ENCODE measurements around the gene JPT1.
"Not testable (repeated sequence)": the region's sequence is repeated elsewhere in the genome, so short reads cannot be mapped to it uniquely, and the experiment has no call there.

JPT1 gene, protein sequence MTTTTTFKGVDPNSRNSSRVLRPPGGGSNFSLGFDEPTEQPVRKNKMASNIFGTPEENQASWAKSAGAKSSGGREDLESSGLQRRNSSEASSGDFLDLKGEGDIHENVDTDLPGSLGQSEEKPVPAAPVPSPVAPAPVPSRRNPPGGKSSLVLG

DNA sequence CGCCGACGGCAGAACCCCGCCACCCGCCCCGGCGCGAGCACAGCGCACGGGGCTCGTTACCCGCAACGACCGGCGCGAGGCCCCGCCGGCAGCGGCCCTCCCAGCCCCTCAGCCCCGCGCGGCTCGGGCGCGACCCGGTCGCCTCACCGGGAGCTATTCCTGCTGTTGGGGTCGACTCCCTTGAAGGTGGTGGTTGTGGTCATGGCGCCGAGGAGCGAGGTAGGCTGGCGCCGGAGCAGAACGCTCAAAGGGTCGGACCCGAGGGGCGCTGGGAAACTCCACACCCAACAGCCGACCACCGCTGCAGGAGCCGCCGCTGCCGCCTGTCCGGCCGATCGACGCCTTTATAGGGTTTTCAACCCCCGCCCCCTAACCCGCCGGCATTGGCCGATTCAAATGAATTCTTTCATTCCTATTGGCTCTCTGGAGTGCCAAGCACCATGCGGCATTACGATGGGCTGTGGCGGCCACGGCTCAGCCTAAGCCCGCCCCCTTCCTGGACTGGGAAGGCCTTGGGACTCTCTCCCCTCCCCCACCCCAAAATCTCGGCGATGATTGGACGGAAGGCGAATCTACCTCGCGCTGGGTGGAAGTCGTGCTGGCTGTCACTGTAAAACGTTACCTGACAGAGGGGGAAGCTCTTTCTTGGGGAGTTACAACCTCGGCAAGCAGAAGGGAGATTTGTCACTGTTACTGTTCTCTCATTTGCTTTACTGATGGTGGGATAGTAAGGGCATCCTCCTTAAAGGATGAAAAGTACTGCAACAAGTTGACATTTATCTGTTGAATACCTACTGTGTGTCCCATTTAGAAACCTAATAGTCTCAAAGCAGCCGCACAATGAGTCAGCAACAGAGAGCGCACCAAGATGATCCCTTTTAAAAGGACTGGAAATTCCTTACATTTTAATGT, at the start of gene JPT1:
Gene JPT1, minus strand, starts transcription at position 318 of the 912 bp plus-strand sequence. Its CDS starts 115 bp downstream, at position 203.
- DNase-seq: peak; percentile 68 to 98 (median 94)

DNA sequence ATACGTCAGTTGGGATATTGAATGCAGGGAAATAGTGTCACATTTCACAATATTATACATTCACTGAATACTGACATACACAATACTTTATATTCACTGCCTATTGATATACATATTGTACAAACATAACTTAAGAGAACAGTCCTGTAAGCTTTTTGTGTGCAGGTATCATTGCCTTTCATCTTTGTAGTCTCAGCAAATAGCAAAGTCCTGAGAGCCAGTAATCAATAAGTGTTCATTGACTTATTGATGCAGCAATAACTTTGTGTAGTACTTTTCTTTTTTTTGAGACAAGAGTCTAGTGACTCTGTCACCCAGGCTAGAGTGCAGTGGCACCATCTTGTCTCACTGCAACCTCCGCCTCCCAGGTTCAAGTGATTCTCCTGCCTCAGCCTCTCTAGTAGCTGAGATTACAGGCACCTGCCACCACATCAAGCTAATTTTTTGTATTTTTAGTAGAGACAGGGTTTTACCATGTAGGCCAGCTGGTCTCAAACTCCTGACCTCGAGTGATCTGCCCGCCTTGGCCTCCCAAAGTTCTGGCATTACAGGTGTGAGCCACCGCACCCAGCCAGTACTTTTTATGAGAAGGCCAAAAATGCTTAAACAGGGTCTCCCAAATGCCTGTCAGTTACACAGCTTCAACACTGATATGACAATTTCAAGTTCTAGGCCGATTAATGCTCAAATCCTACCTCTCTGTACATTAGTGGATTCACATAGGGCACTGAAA, 45.7 kb upstream of the JPT1 start:
- DNase-seq: no peak

DNA sequence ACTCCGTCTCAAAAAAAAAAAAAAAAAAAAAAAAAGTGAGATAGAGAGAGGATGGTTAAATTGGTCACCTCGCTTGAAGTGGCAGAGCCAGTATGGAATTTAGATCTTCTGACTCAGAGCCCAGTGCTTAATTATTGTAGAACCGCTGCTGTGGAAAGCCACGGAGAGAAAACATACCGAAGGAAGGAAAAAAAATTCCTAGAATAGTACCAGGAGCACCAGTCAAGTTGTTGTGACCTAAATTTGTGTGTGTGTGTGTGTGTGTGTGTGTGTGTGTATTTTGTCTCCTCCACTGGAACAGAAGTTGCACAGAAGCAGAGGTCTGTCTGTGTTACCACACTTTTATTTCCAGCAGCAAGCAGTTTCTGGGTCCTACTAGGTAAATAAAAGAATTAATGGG, 40.6 kb upstream of the JPT1 start:
- no peak for DNase-seq

DNA sequence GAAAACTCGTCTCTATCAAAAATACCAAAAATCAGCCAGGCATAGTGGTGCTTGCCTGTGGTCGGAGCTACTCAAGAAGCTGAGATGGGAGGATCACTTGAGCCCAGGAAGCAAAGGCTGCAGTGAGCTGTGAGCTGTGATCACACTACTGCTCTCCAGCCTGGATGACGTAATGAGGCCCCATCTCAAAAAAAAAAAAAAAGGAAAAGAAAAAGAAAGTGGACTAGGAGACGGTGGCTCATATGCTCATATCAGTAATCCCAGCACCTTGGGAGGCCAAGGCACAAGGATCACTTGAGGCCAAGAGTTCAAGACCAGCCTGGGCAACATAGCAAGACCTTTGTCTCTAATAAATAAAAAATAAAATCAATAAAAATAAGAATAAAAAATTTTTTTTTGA, 37.3 kb upstream of the JPT1 start:
- DNase-seq: no peak

DNA sequence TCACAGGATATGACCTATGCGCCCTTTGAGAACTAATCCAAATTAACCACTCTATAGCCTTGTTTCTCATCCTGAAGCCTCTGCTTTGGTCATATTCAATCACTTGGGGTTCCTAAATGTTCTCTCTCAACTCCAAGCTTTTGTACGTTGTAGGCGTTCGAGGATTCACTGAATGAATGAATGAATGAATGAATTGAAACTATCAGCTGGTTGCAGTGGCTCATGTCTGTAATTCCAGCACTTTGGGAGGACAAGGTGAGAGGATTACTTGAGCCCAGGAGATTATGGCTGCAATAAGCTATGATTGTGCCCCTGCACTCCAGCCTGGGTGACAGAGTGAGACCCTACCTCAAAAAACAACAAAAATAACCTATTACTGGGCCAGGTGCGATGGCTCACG, 34.3 kb upstream of the JPT1 start:
- DNase-seq: no peak

DNA sequence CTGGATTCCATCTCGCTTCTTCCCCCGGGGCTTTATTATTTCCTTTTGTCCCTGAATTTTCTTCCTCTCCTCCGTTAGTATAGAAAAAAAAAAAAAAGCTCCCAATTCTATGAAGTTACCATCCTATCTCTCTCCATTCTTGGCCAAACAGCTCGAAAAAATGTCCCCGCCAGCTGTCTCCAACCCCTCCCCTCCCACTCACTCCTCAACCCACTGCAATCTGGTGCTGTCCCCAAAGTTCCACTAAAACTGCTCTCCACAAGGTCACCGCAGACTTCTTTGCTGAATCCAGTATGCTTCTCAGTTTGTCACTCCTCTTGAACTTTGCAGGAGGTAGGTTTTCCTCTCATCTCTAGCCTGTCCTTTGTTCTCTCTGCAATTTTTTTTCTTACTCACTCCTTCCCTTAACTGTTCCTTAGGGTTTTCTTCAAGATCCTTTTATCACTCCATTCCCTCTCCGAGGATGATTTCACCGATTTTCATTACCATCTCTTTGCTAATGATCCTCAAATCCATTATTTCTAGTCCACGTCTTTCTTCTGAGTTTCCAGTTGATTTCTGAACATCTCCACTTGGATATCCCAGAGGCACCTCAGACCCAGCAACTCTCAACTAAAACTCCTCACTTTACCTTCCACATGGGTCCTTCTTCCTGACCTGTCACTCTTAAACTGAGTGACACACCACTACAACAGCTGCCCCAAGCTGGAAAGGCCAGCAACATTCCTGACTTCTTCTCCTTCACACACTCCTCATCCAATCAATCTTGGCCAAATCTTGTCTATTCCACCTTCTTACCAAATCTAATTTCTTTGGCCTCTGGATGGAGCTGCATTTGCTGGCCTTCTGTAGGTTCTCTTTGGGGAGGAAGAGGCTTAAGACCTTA, 29.9 kb upstream of the JPT1 start:
- DNase-seq: no peak

DNA sequence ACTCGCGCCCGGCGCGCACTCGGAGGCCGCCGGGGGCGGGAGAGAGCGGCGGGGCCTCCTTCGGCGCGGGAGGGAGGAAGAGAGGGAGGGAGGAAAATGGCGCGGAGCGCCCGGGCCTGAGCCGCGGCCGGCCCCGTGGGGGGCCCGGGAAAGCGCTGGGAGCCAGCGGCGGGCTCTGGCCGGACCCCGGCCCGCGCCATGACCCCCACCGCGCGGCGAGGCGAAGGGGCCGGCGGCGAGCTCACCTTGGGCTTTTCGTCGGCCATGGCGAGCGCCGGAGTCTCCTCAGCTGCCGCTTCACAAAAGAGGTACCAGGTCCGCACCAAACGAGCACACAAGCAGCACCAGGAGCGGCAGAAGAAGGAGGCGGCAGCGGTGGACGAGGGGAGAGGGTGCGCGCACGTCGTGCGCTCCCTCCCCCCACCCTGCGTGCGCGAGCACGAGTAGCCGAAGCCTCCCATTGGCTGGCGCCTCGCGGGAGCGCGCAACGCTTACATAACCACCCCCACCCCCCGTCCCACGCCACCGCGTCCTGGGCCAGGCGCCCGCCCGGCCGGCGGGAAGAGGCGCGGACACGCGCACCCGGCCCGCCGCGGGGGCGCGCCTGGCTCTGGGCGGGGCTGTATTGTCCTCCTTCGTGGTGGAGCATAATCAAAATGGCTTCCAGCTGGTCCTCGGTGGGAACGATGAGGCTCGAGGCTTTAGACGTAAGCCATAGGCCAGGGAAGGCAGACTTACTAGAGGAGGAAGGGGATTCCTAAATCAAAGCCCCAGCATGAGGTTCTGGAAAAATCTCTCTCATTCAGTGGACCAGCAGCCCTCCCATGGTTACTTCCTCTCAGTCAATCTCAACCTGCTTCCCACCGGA, 28.5 kb upstream of the JPT1 start, which contains the start of gene SUMO2:
Gene SUMO2, minus strand, starts transcription at position 391 of the 868 bp plus-strand sequence. Its CDS starts 125 bp downstream, at position 266.
- peak; percentile 37 to 93 (median 83) for DNase-seq

DNA sequence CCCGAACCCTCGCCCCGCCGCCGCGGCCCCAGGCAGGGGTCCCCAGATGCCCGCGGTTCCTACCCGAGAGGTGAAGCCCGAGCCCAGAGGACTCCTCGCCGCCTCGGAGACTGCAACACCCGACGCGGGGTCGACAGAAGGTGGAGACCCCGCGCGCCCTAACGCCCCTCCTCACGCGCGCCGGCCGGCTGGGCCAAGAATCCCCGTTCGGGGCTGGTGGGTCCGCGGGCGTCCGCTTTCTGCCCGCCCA, 27.9 kb upstream of the JPT1 start:
- peak in 9 of 56 donors; percentile 1 to 50 (median 38) for DNase-seq

DNA sequence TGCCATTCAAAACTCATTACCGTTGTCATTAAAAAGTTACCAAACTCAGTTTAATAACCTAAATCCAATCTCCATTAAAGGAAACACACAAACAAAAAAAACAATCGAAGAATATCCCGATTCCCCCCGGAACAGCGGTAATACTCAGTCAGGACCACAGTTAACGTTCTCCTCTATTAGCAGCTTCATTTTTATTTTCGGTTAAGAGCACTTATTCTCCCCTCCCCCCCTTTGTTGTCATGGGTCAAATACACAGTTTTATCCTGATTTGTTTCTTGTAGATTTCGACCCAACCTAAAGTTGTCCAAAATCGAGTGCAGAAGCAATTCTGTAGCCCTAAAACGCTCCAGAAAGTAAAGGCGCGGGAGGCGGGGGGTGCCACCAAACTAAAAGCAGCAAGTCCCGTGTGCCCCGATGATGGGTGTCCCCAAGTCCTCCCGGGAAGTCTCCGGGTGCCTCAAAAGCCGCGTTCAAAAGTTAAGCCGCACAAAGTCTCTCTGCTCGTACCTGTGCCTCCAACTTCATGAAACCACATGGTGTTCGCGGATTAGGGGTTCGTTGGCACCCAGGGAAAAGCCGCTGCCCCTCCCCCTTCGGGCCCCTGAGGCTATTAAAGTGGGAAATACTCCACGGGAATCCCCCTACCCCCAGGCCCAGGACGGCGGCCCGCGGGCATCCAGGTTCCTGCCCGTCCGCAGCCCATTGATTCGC, 27.5 kb upstream of the JPT1 start:
- DNase-seq: peak in 16 of 56 donors; percentile 8 to 51 (median 31)

DNA sequence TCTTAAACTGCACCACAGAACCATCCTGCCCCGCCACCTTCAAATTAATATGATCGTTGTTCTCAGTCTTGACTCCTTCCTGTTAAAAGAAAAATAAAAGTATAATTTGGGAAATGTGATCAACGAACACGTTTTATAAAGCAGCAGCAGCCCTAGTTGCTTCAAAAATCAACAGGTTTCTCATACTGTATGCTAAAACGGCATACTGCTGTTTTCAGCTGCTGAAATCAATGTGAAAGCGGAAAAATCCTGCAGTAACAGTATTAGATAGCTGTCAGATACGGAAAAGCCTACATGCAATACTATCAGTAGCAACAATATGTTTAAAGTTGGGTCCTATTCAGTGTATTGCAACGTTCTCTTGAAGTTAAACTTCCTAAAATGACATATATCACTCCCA, 26.8 kb upstream of the JPT1 start:
- DNase-seq: no peak

DNA sequence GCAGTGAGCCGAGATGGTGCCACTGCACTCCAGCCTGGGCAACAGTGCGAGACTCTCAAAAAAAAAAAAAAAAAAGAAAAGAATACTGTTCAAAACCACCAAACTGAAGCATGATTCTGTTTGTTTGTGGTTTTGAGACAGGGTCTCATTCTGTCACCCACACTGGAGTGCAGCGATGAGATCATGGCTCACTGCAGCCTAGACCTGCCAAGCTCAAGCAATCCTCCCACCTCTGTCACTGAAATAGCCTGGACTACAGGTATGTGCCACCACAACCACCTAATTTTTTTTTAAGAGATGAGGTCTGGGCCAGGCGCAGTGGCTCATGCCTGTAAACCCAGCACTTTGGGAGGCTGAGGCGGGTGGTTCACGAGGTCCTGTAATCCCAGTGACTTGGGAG, 24.1 kb upstream of the JPT1 start:
- no peak for DNase-seq

DNA sequence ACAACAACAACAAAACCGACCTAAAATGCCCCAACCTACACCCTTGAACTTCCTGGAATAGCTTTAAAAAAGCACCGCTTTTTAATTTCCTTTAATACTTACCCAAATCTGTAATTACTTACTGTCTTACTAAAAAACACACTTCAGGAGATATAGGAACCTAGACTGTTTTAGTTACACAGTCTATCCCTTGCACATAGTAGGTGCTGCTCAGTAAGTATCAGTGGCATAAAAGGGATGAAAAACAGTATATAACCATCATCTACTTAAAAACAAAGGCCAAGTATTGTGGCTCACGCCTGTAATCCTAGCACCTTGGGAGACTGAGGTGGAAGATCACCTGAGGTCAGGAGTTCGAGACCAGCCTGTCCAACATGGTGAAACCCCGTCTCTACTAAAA, 22.3 kb upstream of the JPT1 start:
- DNase-seq: no peak

DNA sequence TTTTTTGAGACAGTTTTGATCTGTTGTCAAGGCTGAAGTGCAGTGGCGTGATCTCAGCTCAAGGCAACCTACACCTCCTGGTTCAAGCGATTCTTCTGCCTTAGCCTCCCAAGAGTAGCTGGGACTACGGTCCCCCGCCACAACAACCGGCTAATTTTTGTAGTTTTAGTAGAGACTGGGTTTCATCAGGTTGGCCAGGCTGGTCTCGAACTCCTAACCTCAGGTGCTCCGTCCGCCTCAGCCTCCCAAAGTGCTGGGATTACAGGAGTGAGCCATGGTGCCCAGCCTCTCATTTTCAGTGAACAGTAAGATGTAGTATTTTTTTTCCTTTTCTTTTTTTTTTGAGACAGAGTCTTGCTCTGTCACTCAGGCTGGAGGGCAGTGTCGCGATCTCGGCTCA, 20.7 kb upstream of the JPT1 start:
- no peak for DNase-seq

DNA sequence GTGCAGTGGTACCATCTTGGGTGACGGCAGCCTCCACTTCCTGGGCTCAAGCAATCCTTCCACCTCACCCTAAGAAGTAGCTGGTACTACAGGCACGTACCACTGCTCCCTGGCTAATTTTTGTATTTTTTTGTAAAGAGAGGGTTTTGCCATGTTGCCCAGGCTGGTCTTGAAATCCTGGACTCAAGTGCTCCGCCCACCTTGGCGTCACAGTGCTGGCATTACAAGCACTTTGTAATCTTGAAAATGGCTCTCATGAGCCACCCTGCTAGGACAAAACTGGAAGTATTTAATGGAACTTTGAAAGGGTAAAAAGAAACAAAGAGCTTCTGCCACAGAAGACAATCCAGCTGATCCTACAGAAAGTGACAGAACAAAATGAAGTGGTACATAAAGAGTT, 19.2 kb upstream of the JPT1 start:
- DNase-seq: no peak

DNA sequence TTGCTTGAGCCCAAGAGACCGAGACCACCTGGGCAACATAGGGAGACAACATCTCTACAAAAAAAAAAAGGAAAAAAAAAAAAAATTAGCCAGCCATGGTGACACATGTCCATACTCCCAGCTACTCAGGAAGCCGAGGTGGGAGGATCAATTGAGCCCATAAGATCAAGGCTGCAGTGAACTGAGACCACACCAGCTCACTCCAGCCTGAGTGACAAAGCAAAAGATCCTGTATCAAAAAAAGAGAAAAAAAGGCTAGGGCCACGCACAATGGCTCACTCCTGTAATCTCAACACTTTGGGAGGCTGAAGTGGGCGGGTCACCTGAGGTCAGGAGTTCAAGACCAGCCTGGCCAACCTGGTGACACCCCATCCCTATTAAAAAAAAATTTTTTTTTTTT, 14.7 kb upstream of the JPT1 start:
- no peak for DNase-seq

DNA sequence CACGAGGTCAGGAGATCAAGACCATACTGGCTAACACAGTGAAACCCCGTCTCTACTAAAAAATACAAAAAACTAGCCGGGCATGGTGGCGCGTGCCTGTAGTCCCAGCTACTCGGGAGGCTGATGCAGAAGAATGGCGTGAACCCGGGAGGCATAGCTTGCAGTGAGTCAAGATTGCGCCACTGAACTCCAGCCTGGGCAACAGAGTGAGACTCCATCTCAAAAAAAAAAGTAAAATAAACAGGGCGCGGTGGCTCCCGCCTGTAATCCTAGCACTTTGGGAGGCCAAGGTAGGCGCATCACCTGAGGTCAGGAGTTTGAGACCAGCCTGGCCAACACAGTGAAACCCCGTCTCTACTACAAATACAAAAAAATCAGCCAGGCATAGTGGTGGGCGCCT, 10.3 kb upstream of the JPT1 start:
- not testable (repeated sequence) for DNase-seq

DNA sequence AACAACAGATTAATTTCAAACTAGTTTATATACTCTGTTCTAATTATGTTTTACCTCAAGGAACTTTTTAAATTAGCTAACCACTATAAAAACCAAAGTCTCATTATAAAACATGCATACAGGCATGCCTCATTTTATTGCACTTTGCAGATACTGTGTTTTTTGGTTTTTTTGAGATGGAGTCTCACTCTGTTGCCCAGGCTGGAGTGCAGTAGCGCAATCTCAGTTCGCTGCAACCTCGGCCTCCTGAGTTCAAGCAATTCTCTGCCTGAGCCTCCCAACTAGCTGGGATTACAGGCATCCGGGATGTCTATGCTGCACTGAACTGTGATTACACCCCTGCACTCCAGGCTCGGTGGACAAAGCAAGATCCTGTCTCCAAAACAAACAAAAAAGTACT, 8.8 kb upstream of the JPT1 start:
- DNase-seq: no peak

DNA sequence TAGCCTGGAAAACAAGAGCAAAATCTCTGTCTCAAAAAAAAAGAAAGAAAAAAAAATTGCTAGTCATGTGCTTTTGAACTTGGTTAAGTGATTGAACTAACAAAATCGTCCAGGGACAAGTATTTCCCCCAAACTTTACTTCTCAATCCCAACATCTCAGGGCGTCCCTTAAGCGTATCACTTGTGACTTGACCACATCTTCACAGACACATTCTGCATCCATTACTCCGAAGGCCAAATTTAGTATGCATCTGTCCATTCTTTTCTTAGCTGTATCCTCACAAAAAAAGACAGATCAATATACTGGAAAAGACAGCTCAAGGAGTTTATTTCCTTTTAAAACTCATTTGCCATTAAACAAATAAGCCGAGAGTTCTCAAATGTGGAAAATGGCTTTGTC, 5.9 kb upstream of the JPT1 start:
- DNase-seq: no peak

DNA sequence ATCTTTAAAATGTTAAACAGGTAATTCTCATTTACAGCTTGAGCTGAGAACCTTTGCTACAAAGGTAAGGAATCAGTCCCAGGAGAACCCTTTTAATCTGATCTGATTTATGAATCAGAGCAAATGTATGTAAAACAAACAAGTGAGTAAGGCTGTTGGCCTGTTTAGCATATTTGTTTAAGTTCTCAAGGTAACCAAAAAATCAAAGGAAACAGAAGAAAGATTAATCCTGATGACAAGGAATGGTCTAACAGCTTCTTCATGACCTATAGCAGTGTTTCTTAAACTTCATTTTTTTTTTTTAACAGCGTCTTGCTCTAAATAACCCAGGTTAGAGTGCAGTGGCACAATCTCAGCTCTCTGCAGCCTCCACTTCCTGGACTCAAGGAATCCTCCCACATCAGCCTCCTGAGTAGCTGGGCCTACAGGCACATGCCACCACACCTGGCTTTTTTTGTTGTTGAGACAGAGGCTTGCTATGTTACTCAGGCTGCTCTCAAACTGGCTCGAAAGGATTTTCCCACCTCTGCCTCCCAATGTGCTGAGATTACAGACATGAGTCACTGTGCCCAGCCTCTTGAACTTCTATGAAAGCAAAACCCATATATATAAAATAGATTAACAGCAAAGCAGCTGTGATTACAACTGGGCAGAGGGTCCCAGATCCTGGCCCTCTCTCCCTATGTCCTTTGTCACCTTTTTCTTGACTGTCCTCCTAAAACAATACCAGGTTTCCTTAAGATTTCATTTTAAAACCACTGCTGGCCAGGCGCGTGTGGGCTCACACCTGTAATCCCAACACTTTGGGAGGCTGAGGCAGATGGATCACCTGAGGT, 5.1 kb upstream of the JPT1 start:
- no peak for DNase-seq

Measured in amygdala (tissue), 56 donors.